Measurements from ENCODE around the gene AGXT. TPM values are rescaled to one million over a fixed set of nuclear protein-coding genes. Genes with fewer than 3 reads are reported as not detected.

The AGXT gene
- total RNA-seq, 1 donor from 2014 or later, result not detected

DNA sequence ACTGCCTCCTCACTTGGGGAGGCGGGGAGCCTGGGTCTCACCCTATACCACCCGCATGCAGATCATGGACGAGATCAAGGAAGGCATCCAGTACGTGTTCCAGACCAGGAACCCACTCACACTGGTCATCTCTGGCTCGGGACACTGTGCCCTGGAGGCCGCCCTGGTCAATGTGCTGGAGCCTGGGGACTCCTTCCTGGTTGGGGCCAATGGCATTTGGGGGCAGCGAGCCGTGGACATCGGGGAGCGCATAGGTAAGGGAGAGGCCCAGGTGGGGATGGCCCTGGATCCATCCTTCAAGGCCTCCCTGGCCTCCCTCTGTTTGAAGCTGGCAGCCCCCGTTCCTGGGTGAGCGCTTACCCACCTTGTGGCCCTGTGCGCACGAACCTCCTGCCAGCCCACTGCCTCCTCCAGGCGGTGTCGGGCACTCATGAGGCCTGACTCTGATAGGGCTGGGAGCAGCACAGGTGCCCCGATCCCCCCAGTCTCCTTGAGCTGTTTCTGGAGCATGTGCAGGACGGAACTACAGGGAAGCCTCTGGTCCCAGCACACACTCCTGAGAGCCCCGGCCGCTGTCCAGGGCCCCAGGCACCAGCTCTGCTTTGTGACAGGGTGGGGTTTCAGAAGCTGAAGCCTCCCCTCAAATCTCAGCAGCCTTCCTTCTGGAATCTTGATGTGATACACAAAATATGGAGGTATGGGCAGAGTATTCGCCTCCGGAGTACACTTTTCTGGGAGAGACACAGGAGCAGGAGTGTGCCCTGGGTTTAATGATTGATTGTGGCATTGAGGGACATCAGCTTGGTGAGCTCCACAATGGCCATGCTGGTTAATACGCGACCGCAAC is 708 bp downstream of the AGXT start:
- intact Hi-C loops (cut with micrococcal nuclease), result no loop called here

DNA sequence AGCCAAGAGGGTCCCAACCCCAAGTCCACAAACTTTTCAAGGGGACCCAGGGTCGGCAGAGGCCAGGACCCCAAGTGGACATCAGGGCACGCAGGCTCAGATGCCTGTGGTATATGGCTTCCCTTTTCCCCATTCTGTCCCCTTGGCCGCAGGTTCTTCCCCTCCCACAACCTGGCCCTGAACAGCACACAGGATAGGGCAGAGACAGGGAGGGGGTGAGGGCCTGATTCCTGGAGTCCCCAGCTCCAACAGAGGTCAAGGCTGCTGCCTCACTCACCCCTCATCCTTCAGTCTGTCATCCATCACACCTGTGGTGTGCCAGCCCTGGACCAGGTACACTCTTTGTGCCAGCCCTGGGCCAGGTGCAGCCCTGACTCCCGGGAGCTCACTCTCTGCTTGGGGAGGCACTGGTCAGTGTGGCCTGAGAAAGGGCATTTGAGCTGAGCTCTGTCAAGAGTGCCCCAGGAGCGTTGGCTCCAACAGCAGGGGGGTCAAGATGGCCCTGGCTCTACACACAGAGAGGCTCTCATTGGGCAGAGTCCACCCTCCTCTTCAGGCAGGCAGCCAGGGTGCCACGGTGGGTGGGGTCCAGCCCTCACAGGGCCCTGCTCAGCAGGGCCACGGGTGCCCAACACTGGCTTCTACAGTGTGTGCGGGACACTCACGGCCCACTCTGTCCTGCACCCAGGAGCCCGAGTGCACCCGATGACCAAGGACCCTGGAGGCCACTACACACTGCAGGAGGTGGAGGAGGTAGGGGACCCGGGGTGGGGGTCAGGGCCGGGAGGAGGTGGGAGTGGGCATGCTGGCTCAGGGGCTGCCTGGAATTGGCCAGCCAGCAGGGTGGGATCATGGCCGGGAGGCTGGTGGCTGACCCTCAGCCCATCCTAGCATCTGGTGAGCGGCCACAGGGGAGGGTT is 1.6 kb downstream of the AGXT start:
- intact Hi-C loops (cut with micrococcal nuclease), result no loop called here

DNA sequence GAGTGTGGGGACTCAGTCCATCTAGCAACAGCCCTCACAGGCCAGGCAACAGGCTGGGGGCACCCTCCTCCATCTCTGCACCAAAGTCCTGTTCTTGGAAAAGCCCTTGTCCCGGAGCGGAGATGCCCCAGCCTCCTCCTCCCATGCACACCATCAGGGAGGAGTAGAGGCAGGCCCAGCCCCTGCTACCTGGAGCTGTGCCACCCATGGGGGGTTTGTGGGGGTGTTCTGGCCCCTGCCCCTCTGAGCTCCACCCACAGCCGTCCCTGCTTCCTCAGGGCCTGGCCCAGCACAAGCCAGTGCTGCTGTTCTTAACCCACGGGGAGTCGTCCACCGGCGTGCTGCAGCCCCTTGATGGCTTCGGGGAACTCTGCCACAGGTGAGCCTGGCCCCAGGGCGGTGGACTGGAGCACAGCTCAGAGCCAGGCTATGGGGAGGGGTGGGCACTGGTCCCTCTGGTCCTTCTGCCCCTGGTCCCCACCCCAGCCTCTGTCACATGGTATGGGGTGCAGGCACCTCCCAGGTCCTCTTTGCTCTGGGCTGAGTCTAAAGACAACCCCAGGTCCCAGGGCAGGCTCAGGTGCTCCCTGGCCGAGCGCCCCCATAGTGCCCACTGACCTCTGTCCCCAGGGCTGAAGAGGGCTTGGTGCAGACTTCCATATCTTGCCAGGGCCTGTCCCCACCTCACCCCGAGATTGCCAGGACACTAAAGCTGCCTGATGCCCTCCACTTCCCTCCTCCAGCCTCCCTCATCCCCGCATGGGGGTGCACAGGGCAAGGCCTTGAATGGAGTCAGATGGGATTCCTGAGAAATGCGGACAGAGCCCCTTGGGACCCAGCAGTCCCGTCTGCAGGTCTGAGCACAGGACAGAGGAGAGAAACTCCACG is 2.7 kb downstream of the AGXT start:
- intact Hi-C loops (cut with micrococcal nuclease), result no loop called here

DNA sequence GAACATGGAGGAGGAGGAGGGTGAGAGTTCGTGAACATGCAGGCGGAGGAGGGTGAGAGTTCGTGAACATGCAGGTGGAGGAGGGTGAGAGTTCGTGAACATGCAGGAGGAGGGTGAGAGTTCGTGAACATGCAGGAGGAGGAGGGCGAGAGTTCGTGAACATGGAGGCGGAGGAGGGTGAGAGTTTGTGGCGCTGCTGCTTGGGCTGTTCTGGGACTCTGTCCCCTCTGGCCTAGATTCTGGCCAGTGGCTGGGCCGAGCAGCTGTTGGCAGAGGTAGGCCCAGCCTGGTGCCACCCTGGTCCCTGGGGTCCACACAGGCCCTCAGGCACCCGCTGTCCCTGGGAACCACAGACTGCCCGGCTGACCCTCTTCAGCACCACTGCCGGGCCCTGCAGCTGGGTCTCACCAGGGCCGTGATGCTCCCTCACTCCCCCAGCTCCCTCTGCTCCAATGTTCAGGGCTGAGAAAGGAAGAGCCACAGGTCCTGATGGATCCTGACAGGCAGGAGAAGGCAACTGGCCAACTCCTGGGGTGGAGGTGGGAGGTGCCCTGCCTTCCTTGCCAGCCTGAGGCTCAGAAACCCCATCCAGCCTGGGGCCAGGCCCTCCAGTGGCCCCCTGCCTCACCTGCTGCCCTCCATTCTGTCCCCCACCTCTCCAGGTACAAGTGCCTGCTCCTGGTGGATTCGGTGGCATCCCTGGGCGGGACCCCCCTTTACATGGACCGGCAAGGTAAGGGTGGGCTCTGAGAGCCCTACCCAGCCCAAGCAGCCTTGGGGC is 3.9 kb downstream of the AGXT start:
- intact Hi-C loops (cut with micrococcal nuclease), result no loop called here

DNA sequence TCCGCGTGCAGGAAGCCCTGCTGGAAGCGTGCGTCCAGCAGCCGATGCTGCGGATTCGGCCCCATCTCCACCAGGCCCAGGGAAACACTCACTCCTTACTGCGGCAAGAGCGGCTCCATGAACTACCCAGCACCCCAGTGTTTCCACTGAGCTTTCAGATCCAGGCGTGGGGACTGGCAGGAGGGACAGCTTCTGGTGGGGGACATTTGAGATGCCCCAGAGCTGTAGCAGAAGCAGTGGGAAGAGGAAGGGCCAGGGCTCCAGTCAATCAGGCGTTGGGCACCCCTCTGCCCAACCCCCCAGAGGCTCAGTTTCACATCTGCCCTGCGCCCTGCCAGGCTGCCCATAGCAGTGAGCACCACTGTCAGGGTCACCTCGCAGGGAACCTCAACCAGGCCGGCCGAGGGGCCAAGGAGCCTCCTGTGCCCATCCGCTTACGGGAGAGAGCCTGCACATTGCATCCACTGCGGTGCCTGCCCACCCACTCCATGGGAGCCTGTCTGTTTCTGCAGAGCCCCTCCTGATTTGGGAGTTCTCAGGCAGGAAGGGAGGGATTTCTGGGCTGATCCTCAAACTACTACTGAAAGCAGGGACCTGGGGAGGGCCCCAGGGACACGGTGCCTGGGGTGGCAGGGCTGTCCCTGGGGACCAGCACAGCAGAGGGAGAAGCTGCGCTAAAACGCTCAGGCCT is 4.6 kb downstream of the AGXT start:
- intact Hi-C loops (cut with micrococcal nuclease), result no loop called here

DNA sequence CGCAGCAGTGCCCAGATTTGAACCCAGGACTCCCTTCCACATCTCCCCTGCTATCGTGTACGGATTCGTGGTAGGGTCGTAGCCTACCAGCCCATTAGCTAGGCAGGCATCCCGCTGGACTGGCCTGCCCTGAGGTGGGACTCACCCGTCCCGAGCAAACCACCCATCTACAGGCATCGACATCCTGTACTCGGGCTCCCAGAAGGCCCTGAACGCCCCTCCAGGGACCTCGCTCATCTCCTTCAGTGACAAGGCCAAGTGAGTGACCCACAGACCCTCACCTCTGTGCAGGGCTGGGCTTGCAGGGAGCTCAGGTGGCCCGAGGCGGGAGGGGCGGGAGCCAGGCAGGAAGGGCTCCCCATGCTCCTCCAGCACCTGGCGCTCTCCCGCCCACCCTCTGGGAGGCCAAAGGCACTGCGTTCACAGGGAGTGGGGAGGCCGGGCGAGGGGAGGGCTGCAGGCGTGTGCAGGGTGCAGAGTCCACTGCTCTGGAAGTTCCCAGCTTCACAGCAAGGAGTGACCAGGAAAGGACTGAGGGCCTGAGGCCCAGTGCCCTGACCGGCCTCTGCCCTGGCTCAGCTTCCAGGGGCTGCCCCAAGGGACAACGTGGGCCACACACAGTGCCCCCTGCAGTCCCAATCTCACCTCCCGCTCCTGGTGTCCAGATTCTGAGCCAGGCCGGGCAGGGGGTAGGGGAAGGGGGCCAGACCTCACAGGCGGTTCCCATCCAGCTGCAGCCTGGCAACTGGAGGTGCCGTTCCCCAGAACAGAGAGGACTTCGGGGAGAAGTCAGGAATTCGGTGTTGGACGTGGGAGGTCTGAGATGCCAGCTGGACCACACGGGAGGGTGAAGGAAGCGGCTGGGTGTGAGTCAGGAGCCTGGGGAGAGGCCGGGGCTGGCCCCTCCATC is 5.4 kb downstream of the AGXT start:
- intact Hi-C loops (cut with micrococcal nuclease), result no loop called here

DNA sequence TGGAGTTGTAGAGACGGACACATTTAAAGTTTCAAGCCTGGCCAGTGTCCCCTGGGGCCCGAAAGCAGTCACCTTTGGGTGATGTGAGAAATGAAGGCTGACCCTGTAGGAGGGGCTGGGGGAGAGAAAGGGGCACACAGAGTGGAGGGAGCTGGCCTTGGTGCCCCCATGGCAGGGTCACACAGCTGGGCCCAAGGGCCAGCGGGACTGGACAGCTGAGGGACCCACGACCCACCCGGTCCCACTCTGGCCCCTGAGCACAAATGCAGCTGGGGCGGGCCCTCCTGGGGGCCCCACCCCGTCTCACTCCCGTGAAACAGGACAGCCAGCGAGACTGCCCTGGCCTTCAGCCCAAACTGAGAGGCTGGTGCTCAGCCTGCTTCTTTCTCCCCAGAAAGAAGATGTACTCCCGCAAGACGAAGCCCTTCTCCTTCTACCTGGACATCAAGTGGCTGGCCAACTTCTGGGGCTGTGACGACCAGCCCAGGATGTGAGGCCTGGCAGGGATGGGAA is 6.1 kb downstream of the AGXT start:
- intact Hi-C loops (cut with micrococcal nuclease), result no loop called here

DNA sequence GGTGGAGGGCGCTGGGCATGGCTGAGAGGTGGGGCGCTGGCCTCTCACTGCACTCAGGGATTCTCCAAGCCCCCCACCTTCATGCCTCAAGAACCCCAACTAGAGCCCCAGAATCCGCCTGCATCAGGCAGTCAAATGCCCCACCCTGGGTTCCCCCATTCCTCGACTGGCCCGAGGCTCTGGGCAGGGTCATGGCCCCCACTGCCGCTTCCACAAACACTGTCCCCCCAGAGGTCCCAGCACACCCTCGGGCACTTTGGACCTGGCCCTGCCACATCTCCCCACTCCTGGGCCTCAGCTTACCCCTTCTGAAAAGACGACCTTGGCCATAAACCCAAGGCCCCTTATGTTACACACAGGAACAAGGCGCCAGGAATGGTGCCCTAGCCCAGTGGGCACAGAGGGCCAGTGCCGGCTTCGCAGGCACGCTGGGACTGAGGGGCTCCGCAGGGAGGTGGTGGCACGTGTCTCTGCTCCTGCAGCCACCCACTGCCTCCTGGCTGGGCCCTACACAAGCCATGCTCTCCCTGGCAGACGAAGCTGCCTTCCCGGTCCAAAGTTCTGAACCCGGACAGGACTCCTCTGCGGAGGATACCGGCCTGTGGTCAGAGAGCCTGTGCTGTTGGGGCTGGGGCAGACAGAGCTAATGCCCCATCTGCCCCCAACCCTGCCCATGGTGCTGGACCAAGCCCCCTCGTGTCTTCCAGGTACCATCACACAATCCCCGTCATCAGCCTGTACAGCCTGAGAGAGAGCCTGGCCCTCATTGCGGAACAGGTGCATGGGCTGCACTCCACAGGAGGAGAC is 6.8 kb downstream of the AGXT start:
- intact Hi-C loops (cut with micrococcal nuclease), result no loop called here

DNA sequence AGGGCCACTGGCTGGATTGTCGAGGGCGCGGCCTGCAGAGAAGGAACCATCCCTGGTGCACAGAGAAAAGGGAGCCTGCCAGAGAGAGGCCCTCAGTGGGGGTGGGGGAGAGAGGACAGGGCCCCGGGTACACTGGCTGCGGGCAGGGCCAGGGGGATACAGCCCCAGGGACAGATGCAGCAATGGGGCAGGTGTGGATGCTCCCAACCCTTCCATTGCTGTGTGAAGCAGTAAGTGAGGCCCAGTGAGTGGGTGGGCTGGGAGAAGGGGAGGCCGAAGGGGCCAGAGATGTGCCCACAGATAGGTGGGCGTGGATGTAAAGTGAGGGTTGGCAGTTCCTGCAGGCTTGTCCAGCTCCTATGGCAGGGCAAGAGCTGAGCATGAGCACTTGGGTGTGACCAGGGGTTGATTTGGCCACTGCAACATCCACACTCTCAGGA is 7.4 kb downstream of the AGXT start:
- intact Hi-C loops (cut with micrococcal nuclease), result no loop called here

DNA sequence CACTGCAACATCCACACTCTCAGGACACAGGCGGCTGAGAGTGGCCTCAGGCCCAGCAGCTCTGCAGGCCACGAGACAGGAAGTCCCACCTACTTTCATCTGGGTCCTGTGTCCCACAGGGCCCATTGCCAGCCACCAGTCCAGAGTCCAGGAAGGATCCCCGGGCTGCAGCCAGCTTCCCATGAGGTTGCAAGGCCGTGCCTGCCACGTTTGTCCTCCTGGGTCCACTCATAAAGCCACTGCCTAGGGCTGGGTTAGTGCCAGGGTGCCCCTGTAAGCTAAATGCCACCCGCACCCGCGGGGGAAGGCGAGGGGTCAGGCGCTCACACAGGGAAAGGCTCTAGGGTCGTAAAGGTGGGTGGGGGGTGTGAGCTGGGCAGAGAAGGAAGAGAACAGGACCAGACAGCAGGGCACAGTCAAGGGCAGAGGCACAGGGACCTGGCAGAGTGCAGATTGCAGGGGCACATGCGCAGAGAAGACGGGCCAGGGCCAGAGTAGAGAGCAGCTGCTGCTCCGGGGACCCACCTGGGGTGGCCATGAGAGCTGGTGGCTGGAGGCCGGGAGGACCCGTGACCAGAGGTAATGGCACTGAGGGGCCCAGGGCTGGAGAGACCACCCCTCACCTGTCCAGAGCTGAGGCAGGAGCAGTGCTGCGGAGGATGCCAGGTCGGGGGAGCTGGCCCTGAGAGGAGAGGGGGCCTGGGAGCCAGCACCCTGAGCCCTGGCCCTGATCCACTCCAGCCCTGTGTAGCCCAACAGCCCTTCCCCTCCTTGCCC is 8.0 kb downstream of the AGXT start:
- intact Hi-C loops (cut with micrococcal nuclease), result no loop called here

DNA sequence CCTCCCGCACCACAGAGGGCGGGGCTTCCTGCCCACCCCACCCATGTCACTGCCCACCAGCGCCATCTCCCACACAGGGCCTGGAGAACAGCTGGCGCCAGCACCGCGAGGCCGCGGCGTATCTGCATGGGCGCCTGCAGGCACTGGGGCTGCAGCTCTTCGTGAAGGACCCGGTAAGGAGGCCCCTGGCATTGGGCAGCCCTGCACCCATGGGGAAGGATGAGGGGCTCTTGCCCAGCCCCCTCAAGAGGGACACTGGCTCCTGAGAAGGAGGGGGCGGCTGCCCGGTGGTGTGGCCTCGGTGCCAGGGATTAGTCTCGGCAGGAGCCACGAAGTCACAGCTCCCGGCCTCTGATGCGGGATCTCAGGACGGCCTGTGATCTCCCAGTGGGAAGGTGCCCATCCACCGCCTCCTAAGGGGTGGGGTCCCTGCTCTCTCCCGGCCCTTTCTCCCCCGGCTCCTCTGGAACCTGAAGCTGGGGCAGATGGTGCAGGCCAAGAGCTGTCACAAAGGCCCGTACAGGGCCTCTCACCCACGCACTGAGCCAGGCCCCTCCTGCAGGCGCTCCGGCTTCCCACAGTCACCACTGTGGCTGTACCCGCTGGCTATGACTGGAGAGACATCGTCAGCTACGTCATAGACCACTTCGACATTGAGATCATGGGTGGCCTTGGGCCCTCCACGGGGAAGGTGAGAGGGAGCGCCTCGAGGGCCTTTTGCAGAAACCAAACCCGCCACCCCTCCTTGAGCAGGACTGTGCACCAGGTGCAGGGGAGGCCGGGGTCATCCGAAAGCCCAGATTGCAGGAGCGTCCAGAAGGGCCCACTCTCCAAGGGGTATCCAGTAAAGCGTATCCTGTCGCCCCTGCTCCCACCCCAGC is 9.1 kb downstream of the AGXT start:
- intact Hi-C loops (cut with micrococcal nuclease), result no loop called here

DNA sequence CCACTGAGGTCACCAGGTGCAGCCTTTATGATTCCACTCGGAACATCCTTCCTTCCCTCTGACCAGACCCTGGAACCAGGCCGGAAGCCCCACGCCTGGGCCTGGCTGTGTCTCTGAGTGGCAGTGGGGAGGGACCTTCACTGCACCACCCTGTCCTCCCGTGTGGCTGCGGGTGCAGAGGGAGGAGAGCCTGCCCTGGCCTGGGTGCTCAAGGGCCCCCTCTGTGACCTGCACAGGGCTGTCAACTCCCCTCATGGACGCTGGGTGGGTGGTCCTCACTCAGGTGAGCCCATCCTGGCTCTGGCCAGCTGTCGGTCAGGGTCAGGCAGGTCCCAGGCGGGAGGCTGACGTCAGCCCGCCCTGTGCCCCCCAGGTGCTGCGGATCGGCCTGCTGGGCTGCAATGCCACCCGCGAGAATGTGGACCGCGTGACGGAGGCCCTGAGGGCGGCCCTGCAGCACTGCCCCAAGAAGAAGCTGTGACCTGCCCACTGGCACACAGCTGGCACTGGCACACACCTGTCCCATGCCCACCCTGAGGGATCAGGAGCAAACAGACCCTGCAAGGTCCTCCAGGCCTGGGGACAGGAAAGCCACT is 9.8 kb downstream of the AGXT start:
- intact Hi-C loops (cut with micrococcal nuclease), result no loop called here

DNA sequence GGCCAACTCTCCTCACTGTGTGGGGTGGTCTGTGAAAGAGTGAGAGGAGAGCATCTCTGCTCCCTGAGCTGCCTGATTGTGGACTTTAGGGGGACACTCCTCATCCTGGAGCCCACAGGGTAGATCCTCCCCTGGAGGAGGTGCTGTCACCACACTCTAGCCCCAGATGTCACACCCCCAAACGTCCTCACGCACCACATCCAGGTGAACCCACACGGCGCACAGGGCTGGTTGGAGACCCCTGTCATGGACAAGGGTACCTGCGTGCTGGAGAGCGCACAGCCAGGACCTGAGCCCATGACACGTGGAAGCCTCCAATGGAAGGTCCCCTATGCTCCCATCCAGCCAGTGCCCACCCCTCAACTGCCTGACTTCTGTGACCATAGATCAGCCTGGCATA is 10.5 kb downstream of the AGXT start:
- intact Hi-C loops (cut with micrococcal nuclease), result no loop called here

DNA sequence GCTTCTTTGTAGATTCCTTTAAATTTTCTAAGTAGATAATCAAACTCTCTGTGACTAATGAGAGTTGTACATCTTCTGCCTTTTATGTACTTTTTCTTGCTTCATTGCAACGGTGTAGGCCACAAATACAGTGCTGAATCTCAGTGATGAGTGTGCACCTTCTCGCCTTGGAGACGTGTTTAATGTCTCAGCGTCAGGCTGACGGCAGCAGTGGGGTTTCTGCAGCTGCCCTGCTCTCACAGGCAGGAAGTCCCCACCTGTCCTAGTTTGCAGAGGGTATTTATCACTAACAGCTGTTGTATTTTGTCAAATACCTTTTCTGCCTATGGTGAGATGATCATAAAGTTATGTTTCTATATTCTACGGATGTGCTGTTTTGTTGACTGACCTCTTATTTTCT is 13.3 kb downstream of the AGXT start:
- intact Hi-C loops (cut with micrococcal nuclease), result no loop called here

DNA sequence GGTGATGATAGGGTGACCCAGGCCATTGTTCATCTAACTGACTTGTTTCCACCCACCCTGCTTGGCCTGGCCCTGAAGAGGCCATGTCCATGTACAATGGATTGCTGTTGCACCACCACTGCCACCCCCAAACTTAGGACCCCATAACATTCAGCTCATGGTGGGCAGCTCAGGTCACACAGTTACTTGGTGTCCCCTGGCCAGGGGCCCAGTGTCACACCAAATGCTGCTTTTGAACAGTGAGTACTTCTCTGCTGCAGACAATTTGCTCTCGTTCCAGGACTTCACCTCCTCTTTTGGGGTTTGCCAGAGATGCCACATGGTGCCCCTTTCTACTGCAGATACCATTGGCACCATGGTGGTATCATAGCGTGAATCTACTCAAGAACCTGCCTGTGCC is 15.6 kb downstream of the AGXT start:
- intact Hi-C loops (cut with micrococcal nuclease), result no loop called here

DNA sequence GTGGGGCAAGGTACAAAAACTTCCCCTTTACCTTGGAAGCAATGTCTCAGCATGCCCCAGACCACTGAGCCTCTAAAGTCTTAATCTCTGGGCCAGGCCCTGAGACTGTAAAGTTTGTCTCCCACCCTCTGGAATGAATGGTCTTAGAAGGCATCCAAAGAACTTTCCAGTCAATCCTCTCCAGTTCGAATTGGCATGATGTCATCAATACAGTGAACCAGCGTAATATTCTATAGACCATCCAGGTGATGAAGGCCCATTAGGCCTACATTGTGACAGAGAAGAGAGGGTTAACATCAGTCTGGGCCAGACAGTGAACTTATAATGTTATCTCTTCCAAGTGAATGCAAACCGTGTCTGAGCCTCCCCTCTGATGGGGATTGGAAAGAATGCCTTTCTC is 16.1 kb downstream of the AGXT start:
- intact Hi-C loops (cut with micrococcal nuclease), result no loop called here
